Panc1 (cell line): ENCODE results near the gene MTA1.

Experiments
- CTCF ChIP-seq: fragments of 450-650 bp; IDR thresholded peaks from 2 replicates; pipeline ENCODE4 v1.5.1; 2017; ENCODE audit warnings: mild to moderate bottlenecking
- POLR2AphosphoS5 ChIP-seq: IDR thresholded peaks from 2 replicates; pipeline ENCODE4 v1.6.1; 2012; ENCODE audit warnings: mild to moderate bottlenecking, low read depth, low read length, moderate library complexity
- SIN3A ChIP-seq: IDR thresholded peaks from 2 replicates; pipeline ENCODE4 v1.6.1; 2012; ENCODE audit warnings: low read depth, mild to moderate bottlenecking, low read length, moderate library complexity, borderline replicate concordance; ENCODE audit not compliant: insufficient read depth
- TCF7L2 ChIP-seq: IDR thresholded peaks from 2 replicates; pipeline ENCODE4 v1.6.1; 2011; ENCODE audit warnings: mild to moderate bottlenecking, low read depth, low read length, inconsistent platforms

DNA sequence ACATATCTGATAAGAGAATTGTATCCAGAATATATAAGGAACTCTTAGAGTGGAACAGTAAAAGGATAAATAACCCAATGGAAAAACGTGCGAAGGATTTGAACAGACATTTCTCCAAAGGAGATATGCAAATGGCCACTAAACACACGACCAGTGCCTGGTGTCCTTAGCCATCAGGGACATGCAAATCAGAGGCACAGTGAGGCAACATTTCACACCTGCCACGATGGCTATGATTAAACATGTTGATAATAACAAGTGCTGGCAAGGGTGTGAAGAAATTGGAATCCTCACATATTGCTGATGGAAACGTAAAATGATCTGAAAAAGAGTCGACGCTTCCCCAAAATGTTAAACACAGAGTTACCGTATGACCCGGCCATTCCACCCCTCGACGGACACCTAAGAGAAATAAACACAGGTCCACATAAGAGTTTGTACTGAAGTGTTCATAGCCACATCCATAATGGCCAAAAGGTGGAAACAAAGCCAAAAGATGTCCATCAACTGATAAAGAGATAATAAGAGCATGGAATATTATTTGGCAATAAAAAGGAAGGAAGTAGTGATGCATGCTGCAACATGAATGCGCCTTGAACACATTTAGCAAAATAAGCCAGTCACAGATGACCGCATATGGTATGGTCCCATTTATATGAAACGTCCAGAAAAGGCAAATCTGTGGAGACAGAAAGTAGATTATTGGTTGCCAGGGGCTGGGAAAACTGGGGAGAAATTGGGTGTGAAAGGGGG lies 100.5 kb downstream of the MTA1 start:
- TF ChIP-seq CTCF (no peak), SIN3A (no peak), POLR2AphosphoS5 (no peak), TCF7L2 (no peak)
